Measurements from ENCODE around the gene SPOCK1.
A peak's percentile ranks its signal among the peaks of the same experiment; 100 is the strongest.
"Not testable (repeated sequence)": the region's sequence is repeated elsewhere in the genome, so short reads cannot be mapped to it uniquely, and the experiment has no call there.

The SPOCK1 gene

DNA sequence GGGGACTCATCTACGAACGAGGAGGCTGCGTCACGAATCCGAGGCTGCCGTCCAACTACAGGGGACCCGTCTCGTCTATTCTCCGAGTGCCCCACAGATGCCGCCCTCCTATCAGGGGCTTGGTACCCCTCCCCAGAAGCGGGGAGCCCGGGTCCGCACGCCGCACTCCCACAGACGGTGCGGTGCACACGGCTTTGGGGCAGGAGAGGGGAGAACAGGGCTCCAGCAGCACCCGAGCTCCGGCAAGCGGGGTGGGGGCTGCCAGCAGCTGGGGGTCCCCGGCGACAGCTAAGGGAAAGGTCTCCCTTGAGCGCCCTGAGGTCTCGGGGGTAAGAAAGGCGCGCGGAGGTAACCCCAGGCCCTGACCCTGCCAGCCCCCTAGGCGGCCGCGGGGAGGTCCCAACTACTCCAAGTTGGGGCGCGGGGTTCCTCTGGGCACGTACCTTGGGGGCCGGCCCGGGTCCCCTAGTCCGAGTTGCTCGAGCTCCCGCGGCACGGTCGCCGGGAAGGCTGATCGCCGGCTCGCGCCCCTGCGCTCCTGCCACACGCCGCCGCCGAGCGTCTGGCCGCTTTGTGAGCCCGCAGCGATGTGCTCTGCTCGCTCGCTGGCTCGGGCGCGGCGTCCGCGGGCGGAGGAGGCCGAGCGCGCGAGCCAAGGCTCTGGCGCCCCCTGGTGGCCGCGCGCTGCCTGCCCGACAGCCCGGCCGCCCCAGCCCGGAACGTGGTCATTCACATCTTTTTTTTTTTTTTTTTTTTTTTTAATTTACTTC, at the start of gene SPOCK1:
Gene SPOCK1, minus strand, starts transcription at position 591 of the 770 bp plus-strand sequence.
- no peak for DNase-seq (ENCODE audit: low read depth, low spot score)
- Histone ChIP-seq H3K4me3 (peak within 1 kb of the TSS; percentile 66), H3K9ac (ENCODE audit: insufficient read length) (no peak within 1 kb of the TSS), H3K27ac (no peak within 1 kb of the TSS), H3K9me3 (ENCODE audit: low read depth, low read length) (no peaks in the 10 kb centered on the region), H3K36me3 (ENCODE audit: insufficient read depth, low read length) (no peaks in the 10 kb centered on the region)
- TF ChIP-seq FOXP2 (optimal IDR thresholded peaks at IDR 0.05; ENCODE audit: control extremely low read depth, extremely low read length, insufficient read depth), result no peak
- TF ChIP-seq EZH2 (IDR thresholded peaks at IDR 0.05), result no peak
- no peak for TF ChIP-seq POLR2AphosphoS5 (IDR thresholded peaks at IDR 0.05; ENCODE audit: borderline replicate concordance, low read depth, low read length)

DNA sequence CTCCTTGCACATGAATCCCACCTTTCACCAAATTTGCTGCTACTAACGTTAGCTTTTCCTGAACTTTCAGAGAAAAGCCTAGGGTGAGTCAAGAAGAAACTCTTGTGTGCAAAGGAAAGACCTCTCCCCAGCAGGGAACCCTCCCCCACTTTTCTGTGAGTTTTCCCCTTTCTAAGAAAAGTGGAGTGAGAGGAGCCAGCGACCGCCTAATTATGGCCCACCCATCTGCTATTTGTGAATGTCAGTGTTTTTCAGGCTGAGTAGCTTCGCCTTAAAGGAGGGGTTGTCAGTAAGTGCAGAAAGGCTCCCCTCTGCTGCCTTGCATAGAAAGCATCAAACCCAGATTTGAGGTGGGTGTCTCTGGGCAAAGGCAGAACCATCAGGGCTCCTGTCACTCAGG, 46.8 kb upstream of the SPOCK1 start:
- Histone ChIP-seq H3K4me3 (no peak overlapping the region), H3K9ac (ENCODE audit: insufficient read length) (no peak overlapping the region), H3K36me3 (ENCODE audit: insufficient read depth, low read length) (no peaks in the 10 kb centered on the region), H3K9me3 (ENCODE audit: low read depth, low read length) (no peaks in the 10 kb centered on the region), H3K27ac (no peak overlapping the region)
- no peak for TF ChIP-seq EZH2 (IDR thresholded peaks at IDR 0.05)
- no peak for TF ChIP-seq POLR2AphosphoS5 (IDR thresholded peaks at IDR 0.05; ENCODE audit: borderline replicate concordance, low read depth, low read length)
- TF ChIP-seq FOXP2 (optimal IDR thresholded peaks at IDR 0.05; ENCODE audit: control extremely low read depth, extremely low read length, insufficient read depth), result no peak
- DNase-seq (ENCODE audit: low read depth, low spot score), result no peak

DNA sequence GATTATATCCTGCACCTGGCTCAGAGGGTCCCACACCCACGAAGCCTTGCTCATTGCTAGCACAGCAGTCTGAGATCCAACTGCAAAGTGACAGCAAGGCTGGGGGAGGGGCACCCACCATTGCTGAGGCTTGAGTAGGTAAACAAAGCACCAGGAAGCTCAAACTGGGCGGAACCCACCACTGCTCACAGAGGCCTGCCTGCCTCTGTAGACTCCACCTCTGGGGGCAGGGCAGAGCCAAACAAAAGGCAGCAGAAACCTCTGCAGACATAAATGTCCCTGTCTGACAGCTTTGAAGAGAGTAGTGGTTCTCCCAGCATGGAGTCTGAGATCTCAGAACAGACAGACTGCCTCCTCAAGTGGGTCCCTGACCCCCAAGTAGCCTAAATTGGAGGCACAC, 36.3 kb upstream of the SPOCK1 start:
- H3K9ac ChIP-seq (ENCODE audit: insufficient read length); DNase-seq (ENCODE audit: low read depth, low spot score); H3K9me3 ChIP-seq (ENCODE audit: low read depth, low read length); H3K36me3 ChIP-seq (ENCODE audit: insufficient read depth, low read length); H3K4me3 ChIP-seq; H3K27ac ChIP-seq: not testable (repeated sequence)

DNA sequence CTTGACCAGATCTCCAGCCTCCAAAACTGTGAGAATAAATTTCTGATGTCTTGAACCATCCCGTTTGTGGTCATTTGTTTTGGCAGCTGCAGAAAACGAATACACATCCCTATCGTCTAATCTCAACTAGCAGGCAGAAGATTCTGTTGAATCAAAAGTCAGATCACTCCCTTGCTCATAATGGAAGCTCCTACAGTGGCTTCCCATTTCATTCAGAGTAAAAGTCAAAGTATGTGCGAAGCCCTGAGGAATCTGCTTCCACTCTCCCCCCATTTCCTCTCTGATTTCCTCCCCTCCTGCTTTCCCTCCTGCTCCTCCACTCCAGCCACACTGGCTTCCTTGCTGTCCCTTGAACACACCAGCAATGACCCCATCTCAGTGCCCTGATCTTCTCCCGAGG, 34.8 kb upstream of the SPOCK1 start:
- H3K4me3 ChIP-seq, result no peak overlapping the region
- TF ChIP-seq POLR2AphosphoS5 (IDR thresholded peaks at IDR 0.05; ENCODE audit: borderline replicate concordance, low read depth, low read length) (no peak), EZH2 (IDR thresholded peaks at IDR 0.05) (no peak), FOXP2 (optimal IDR thresholded peaks at IDR 0.05; ENCODE audit: control extremely low read depth, extremely low read length, insufficient read depth) (no peak)
- DNase-seq (ENCODE audit: low read depth, low spot score), result no peak
- H3K27ac ChIP-seq, result no peak overlapping the region
- H3K9me3 ChIP-seq (ENCODE audit: low read depth, low read length), result no peaks in the 10 kb centered on the region
- H3K9ac ChIP-seq (ENCODE audit: insufficient read length), result no peak overlapping the region
- no peaks in the 10 kb centered on the region for H3K36me3 ChIP-seq (ENCODE audit: insufficient read depth, low read length)

DNA sequence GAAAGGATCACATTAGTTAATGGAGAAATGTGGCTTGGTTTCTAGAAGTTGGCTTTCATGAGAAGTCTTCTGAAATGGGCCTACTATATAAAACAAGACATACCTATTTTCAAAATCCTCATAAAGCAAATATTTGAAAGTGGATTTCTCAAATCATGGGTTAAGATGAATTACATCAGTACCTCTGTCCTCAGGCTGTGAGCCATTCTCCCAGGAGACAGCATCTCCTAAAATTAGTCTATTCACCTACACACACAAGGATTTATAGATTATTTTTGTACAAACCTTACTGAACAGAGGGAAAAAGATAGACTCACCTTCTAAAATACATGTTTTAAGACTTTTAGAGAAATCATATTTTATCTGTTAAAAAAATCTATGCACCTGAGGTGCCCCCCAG, 32.1 kb upstream of the SPOCK1 start:
- H3K36me3 ChIP-seq (ENCODE audit: insufficient read depth, low read length), result no peaks in the 10 kb centered on the region
- H3K9me3 ChIP-seq (ENCODE audit: low read depth, low read length), result no peaks in the 10 kb centered on the region
- no peak overlapping the region for H3K27ac ChIP-seq
- H3K9ac ChIP-seq (ENCODE audit: insufficient read length), result no peak overlapping the region
- no peak overlapping the region for H3K4me3 ChIP-seq
- no peak for TF ChIP-seq EZH2 (IDR thresholded peaks at IDR 0.05)
- TF ChIP-seq POLR2AphosphoS5 (IDR thresholded peaks at IDR 0.05; ENCODE audit: borderline replicate concordance, low read depth, low read length), result no peak
- no peak for TF ChIP-seq FOXP2 (optimal IDR thresholded peaks at IDR 0.05; ENCODE audit: control extremely low read depth, extremely low read length, insufficient read depth)
- no peak for DNase-seq (ENCODE audit: low read depth, low spot score)

DNA sequence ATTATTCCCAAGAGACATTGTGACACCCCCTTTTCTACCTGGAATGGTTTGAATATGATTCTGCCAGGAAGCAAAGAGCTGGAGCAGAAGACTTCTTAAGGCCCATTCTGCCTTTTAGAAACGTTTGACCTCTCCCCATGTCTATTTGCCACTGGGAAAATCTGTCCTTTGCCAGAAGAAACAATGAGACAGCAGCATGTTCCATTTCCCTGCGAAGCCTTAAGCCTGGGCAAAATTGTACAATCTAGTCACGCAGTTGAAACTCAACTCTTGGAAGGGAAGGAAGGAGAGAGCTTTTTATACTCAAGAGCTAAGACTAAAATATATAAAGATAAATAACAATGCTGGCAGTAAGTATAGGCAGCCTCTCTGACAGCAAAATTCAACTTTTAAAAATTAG, 22.1 kb upstream of the SPOCK1 start:
- DNase-seq (ENCODE audit: low read depth, low spot score), result no peak
- H3K9me3 ChIP-seq (ENCODE audit: low read depth, low read length), result no peaks in the 10 kb centered on the region
- TF ChIP-seq EZH2 (IDR thresholded peaks at IDR 0.05) (no peak), FOXP2 (optimal IDR thresholded peaks at IDR 0.05; ENCODE audit: control extremely low read depth, extremely low read length, insufficient read depth) (no peak), POLR2AphosphoS5 (IDR thresholded peaks at IDR 0.05; ENCODE audit: borderline replicate concordance, low read depth, low read length) (no peak)
- no peak overlapping the region for H3K27ac ChIP-seq
- H3K36me3 ChIP-seq (ENCODE audit: insufficient read depth, low read length), result no peaks in the 10 kb centered on the region
- H3K9ac ChIP-seq (ENCODE audit: insufficient read length), result no peak overlapping the region
- no peak overlapping the region for H3K4me3 ChIP-seq

DNA sequence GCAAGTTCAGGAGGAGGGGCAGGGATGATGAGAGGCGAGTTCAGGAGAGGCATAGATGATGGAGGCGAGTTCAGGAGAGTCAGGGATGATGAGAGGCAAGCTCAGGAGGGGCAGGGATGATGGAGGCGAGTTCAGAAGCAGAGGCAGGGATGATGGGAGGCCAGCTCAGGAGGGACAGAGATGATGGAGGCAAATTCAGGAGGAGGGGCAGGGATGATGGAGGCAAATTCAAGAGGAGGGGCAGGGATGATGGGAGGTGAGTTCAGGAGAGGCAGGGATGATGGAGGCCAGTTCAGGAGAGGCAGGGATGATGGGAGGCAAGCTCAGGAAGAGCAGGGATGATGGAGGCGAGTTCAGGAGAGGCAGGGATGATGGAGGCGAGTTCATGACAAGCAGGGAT, 17.8 kb upstream of the SPOCK1 start:
- Histone ChIP-seq H3K27ac (no peak overlapping the region), H3K9ac (ENCODE audit: insufficient read length) (no peak overlapping the region), H3K9me3 (ENCODE audit: low read depth, low read length) (no peaks in the 10 kb centered on the region), H3K4me3 (no peak overlapping the region), H3K36me3 (ENCODE audit: insufficient read depth, low read length) (no peaks in the 10 kb centered on the region)
- TF ChIP-seq POLR2AphosphoS5 (IDR thresholded peaks at IDR 0.05; ENCODE audit: borderline replicate concordance, low read depth, low read length) (no peak), FOXP2 (optimal IDR thresholded peaks at IDR 0.05; ENCODE audit: control extremely low read depth, extremely low read length, insufficient read depth) (no peak)
- no peak for DNase-seq (ENCODE audit: low read depth, low spot score)

DNA sequence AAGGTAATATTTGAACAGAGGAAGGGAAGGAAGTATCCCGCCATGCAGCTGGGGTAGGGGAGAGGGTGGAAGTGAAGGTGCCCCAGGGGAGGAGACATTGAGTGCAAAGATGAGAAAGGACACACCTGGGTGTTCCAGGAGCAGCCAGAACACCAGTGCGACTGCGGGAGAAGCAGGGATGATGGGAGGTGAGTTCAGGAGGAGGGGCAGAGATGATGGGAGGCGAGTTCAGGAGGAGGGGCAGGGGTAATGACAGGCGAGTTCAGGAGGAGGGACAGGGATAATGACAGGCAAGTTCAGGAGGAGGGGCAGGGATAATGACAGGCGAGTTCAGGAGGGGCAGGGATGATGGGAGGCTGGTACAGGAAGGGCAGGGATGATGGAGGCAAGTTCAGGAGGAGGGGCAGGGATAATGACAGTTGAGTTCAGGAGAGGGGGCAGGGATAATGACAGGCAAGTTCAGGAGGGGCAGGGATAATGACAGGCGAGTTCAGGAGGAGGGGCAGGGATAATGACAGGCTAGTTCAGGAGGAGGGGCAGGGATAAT, 17.2 kb upstream of the SPOCK1 start:
- H3K4me3 ChIP-seq, result no peak overlapping the region
- H3K9ac ChIP-seq (ENCODE audit: insufficient read length), result no peak overlapping the region
- H3K36me3 ChIP-seq (ENCODE audit: insufficient read depth, low read length), result no peaks in the 10 kb centered on the region
- no peak overlapping the region for H3K27ac ChIP-seq
- H3K9me3 ChIP-seq (ENCODE audit: low read depth, low read length), result no peaks in the 10 kb centered on the region
- no peak for DNase-seq (ENCODE audit: low read depth, low spot score)
- TF ChIP-seq POLR2AphosphoS5 (IDR thresholded peaks at IDR 0.05; ENCODE audit: borderline replicate concordance, low read depth, low read length) (no peak), FOXP2 (optimal IDR thresholded peaks at IDR 0.05; ENCODE audit: control extremely low read depth, extremely low read length, insufficient read depth) (no peak), EZH2 (IDR thresholded peaks at IDR 0.05) (no peak)

DNA sequence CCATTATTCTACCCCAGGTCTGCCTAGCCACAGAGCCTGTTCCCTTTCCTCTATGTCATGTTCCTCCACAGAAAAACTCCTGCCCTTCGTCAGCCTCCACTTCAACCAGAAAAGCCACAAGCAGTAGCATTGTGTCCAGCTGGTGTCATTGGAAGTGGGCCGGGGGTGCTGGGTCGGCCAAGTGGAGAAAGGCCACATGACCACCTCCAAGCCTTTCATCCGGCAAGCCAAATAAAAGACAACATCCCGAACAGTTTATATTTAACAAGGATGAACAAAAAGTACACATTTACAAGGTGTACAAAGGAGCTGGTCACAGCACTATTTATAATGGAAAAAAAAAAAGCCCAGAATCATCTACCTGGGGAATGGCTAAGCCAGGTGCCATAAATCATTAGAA, 16.1 kb upstream of the SPOCK1 start:
- no peak for DNase-seq (ENCODE audit: low read depth, low spot score)

More for the DNA sequence above, 16.1 kb upstream of the SPOCK1 start:
- no peak overlapping the region for H3K27ac ChIP-seq
- no peaks in the 10 kb centered on the region for H3K9me3 ChIP-seq (ENCODE audit: low read depth, low read length)
- H3K36me3 ChIP-seq (ENCODE audit: insufficient read depth, low read length), result no peaks in the 10 kb centered on the region
- no peak overlapping the region for H3K4me3 ChIP-seq
- no peak overlapping the region for H3K9ac ChIP-seq (ENCODE audit: insufficient read length)
- TF ChIP-seq POLR2AphosphoS5 (IDR thresholded peaks at IDR 0.05; ENCODE audit: borderline replicate concordance, low read depth, low read length) (no peak), EZH2 (IDR thresholded peaks at IDR 0.05) (no peak), FOXP2 (optimal IDR thresholded peaks at IDR 0.05; ENCODE audit: control extremely low read depth, extremely low read length, insufficient read depth) (no peak)

Data from SK-N-MC (cell line).